ENCODE data around the gene KCNH2.

DNA sequence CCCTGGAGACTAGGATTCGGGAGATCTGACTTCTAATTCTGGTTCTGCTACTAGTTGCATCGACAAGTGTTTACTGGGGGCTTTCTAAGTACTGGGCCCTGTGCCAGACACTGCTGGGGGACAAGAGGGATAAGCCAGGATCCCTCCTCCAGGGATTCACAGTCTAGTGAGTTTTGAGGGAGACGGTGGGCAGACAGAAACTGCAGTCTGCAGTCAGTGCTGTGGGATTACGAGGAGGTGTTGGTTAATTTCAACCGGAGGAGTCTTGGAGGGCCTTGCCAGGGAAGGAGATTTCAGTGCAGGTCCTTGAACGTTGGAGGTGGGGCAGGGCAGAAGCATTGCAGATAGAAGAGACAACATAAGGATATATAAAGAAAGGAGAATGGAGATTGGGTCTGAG, 3.5 kb upstream of the KCNH2 start:
- TF ChIP-seq L3MBTL2 (conservative IDR thresholded peaks at IDR 0.05) (no peak), FOXM1 (IDR thresholded peaks at IDR 0.05; ENCODE audit: borderline replicate concordance) (no peak), ARNT (IDR thresholded peaks at IDR 0.05) (no peak), SP1 (IDR thresholded peaks at IDR 0.05) (no peak), SUZ12 (IDR thresholded peaks at IDR 0.05) (no peak), FOXK2 (IDR thresholded peaks at IDR 0.05) (no peak), LEF1 (IDR thresholded peaks at IDR 0.05; ENCODE audit: borderline replicate concordance) (no peak), CTBP1 (IDR thresholded peaks at IDR 0.05; ENCODE audit: borderline replicate concordance) (no peak)

All from HEK293T (cell line).